Nephron (organoid): ENCODE data around the gene SEMA6D.

Experiments
- H3K27ac Mint-ChIP-seq, 3 experiments: 2 replicates each; pipeline ENCODE4 v1.8.0; 2020; ENCODE audit warnings: mixed read lengths in 3 of 3, mild to moderate bottlenecking in 2 of 3, moderate library complexity in 1 of 3
- H3K27me3 Mint-ChIP-seq: 2 replicates; pipeline ENCODE4 v1.8.0; 2021; ENCODE audit warnings: low read depth, mild to moderate bottlenecking, moderate library complexity, mixed read lengths
- H3K36me3 Mint-ChIP-seq: 2 replicates; pipeline ENCODE4 v1.8.0; 2020; ENCODE audit warnings: low read depth, mixed read lengths
- H3K4me1 Mint-ChIP-seq: 2 replicates; pipeline ENCODE4 v1.8.0; 2020; ENCODE audit warnings: mixed read lengths
- H3K4me3 Mint-ChIP-seq, 3 experiments: 2 replicates each; pipeline ENCODE4 v1.8.0; 2020; ENCODE audit warnings: mild to moderate bottlenecking in 3 of 3, mixed read lengths in 3 of 3, moderate library complexity in 2 of 3
- H3K9me3 Mint-ChIP-seq: 2 replicates; pipeline ENCODE4 v1.8.0; 2020; ENCODE audit warnings: mixed read lengths
- TF ChIP-seq, protein P1 (sequence below), 3 experiments: fragments of 200-600 bp; sonication (generic); IDR thresholded peaks; one replicate each; pipeline ENCODE4 v1.5.0; 2021; ENCODE audit warnings: antibody characterized with exemption in 3 of 3; ENCODE audit not compliant: unreplicated experiment in 3 of 3

SEMA6D gene

DNA sequence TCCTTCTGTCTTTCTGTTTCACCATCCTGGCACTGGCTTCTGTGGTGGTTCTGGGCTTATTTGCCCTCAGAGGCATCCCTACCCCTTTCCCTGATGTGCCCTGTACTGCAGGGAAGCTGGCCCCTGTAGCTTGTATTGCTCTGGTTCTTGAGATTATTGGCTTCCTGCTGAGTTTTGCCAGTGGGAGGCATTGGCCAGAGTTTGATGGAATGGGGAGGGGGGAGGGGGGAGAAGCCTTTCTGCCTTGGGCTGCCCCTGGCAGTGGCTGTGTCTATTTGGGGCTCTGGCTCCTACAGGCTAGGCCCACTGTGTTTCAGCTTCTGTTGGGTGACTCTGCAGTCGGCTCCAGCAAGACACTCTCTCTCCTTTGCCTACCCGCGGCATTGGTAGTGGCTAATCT, 41.6 kb upstream of the SEMA6D start:
- Mint-ChIP-seq H3K36me3 (no peaks in the 10 kb centered on the region), H3K27me3 (peaks cover 3% of the 10 kb centered on the region), H3K9me3 (no peaks in the 10 kb centered on the region), H3K4me1 (peaks cover 39% of the 10 kb centered on the region), H3K4me3 (no peak overlapping the region), H3K27ac (no peak overlapping the region)
- TF ChIP-seq, protein P1, sequence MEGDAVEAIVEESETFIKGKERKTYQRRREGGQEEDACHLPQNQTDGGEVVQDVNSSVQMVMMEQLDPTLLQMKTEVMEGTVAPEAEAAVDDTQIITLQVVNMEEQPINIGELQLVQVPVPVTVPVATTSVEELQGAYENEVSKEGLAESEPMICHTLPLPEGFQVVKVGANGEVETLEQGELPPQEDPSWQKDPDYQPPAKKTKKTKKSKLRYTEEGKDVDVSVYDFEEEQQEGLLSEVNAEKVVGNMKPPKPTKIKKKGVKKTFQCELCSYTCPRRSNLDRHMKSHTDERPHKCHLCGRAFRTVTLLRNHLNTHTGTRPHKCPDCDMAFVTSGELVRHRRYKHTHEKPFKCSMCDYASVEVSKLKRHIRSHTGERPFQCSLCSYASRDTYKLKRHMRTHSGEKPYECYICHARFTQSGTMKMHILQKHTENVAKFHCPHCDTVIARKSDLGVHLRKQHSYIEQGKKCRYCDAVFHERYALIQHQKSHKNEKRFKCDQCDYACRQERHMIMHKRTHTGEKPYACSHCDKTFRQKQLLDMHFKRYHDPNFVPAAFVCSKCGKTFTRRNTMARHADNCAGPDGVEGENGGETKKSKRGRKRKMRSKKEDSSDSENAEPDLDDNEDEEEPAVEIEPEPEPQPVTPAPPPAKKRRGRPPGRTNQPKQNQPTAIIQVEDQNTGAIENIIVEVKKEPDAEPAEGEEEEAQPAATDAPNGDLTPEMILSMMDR (IDR thresholded peaks at IDR 0.05; ENCODE audit: unreplicated experiment in 3 of 3), result no peak

DNA sequence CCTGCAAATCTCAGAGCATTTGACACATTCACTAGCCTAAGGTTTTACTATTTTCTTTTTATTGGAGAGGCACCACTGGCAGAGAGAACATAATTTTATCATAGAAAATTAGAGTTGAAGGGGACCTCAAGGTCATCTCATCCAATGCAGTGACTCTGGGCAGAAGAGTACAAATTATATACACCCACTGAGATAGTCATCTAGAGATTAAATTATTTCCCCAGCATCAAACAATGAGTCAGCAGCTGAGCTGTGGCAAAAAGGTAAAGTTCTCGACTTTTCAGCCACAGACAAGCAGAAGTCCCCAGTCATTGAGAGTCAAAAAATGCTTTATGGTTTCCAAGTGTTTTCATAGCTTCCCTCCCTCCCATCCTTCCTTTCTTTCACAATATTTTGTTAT, 39.3 kb upstream of the SEMA6D start:
- Mint-ChIP-seq H3K27me3 (peaks cover 3% of the 10 kb centered on the region), H3K4me1 (peaks cover 28% of the 10 kb centered on the region), H3K27ac (no peak overlapping the region), H3K4me3 (no peak overlapping the region), H3K9me3 (no peaks in the 10 kb centered on the region), H3K36me3 (no peaks in the 10 kb centered on the region)
- TF ChIP-seq, protein P1 (IDR thresholded peaks at IDR 0.05; ENCODE audit: unreplicated experiment in 3 of 3), result no peak

DNA sequence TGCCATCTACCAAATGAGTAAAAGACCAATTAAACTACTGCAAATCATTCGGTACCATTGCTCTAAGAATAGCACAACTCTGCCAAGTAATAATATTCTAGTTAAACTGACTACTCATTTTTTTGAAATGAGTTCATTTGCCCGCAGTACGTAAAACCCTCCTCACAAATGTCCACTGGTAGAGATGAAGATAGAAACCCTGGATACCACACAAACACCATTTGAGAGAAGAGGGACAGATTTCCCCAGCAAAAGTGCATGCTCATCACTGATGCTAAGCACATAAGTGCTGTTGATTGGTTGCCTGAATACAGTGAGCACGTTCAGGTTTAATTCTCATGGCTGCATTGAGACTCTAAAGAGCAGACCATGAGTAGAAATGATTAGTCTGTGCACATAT, 34.6 kb upstream of the SEMA6D start:
- Mint-ChIP-seq H3K27ac (no peak overlapping the region), H3K27me3 (peaks cover 4% of the 10 kb centered on the region), H3K9me3 (no peaks in the 10 kb centered on the region), H3K4me1 (no peaks in the 10 kb centered on the region), H3K36me3 (no peaks in the 10 kb centered on the region), H3K4me3 (no peak overlapping the region)
- TF ChIP-seq, protein P1 (IDR thresholded peaks at IDR 0.05; ENCODE audit: unreplicated experiment in 3 of 3), result no peak

DNA sequence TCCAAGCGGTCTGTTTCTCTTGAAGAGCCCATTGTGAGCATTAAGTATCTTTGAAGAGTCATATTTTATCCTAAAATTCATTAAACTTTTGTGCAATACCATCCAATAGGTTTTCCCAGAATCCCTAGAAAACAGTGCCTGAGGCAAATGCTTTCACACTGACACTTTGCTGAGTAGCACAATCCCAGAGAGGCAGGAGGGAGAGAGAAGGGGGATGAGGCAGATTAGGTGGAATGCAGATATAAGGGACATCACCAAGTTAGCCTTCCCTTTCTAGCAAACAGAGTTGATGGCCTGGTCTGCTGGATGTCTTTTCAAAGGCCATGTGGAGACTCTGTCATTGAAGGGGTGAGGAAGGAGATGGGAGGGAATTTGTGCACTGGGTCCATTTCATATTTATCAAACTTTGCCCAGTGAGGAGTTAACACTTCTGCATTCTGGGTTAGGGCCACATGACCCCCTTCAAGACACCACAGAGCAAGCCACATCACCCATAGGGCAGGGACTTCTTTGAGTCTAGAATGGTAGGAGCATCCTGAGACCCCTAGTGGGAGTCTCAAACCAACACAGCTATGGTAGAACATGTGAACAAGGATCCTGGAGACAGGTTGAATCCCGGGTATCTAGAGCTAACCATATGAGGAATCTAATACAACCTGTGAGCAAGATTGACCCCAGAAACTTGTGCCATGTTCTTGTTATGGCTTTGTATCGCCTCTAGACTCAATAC, 32.0 kb upstream of the SEMA6D start:
- H3K9me3 Mint-ChIP-seq, result no peaks in the 10 kb centered on the region
- H3K4me3 Mint-ChIP-seq, result no peak overlapping the region
- peaks cover 4% of the 10 kb centered on the region for H3K27me3 Mint-ChIP-seq
- H3K4me1 Mint-ChIP-seq, result no peaks in the 10 kb centered on the region
- no peaks in the 10 kb centered on the region for H3K36me3 Mint-ChIP-seq
- TF ChIP-seq, protein P1 (IDR thresholded peaks at IDR 0.05; ENCODE audit: unreplicated experiment in 3 of 3), result no peak
- H3K27ac Mint-ChIP-seq, result no peak overlapping the region

DNA sequence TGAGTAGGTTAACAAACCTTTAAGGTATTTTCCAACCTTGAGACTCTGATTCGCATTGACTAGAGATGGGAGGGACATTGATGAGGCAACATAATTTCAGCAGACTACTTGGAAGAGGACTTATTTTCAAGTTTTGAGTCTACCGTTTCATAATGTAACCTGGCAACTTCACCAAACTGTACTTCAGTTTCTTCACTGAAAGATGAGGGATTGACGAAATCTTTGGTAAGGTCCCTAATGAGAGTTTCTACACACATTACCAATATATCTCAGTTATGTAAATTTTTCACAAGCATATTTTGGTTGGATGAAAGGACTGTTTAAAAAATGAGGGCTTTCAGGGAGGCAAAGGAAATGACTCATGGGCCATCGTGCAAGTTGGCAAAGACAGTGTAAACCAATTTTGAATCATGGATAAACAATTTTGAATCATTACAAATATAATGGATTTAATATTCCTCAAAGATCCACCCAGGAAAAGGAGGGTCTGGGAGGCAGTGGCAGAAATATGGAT, 28.7 kb upstream of the SEMA6D start:
- H3K4me3 Mint-ChIP-seq, result no peak overlapping the region
- H3K36me3 Mint-ChIP-seq, result no peaks in the 10 kb centered on the region
- peaks cover 4% of the 10 kb centered on the region for H3K27me3 Mint-ChIP-seq
- TF ChIP-seq, protein P1 (IDR thresholded peaks at IDR 0.05; ENCODE audit: unreplicated experiment in 3 of 3), result no peak
- H3K4me1 Mint-ChIP-seq, result peaks cover 9% of the 10 kb centered on the region
- no peak overlapping the region for H3K27ac Mint-ChIP-seq
- no peaks in the 10 kb centered on the region for H3K9me3 Mint-ChIP-seq

DNA sequence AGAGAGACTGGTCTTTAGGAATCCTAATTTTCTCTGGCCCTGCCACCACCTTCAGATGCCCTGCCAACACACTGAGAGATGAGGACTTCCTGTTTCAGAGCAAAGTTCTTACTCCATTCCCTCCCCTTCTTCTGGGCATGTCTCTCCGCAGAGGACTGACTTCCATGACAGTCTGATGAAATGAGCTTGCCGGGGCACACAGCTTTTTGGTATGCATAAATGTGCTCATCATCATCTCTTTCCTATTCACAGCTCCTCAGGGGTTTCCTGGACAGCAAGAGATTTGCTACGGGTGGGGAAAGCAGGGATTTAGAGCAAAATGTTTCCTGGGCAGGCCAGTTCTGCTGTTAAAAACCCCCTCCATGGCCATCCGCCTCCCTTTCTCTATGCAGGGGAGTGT, 27.6 kb upstream of the SEMA6D start:
- Mint-ChIP-seq H3K27ac (no peak overlapping the region), H3K27me3 (peaks cover 4% of the 10 kb centered on the region)

More for the DNA sequence above, 27.6 kb upstream of the SEMA6D start:
- TF ChIP-seq, protein P1 (IDR thresholded peaks at IDR 0.05; ENCODE audit: unreplicated experiment in 3 of 3), result no peak
- Mint-ChIP-seq H3K4me3 (no peak overlapping the region), H3K9me3 (no peaks in the 10 kb centered on the region), H3K4me1 (peaks cover 13% of the 10 kb centered on the region), H3K36me3 (no peaks in the 10 kb centered on the region)
